ENCODE measurements around the gene PDSS2. TPM values are rescaled to one million over a fixed set of nuclear protein-coding genes. Genes with fewer than 3 reads are reported as not detected.

The PDSS2 gene
- total RNA-seq = 10 to 100 TPM; 12.8 to 15.4 TPM

GRCh38 chr6:107459283-107460082 lies at the start of gene PDSS2:
TSS of gene PDSS2 (minus strand) at chr6:107459564. CDS start at chr6:107459285, 279 bp downstream.
- POLR2A ChIA-PET = interaction anchor here (0.6 to 2.9 kb wide), 25 partner anchors 8 to 836 kb away, joined by 3 to 53 read pairs (median 5); partner anchors contain the start of genes SCML4, SNX3 and SOBP
- H3K9me3 Mint-ChIP-seq = no peaks in the 10 kb centered on the region
- DNase-seq (peak; percentile 94), ATAC-seq (ENCODE audit: low read depth) (peak; percentile 94)
- peaks cover 5% of the 10 kb centered on the region for H3K36me3 Mint-ChIP-seq
- H3K27me3 Mint-ChIP-seq = no peaks in the 10 kb centered on the region
- peak within 1 kb of the TSS; percentile 97 for H3K27ac Mint-ChIP-seq
- H3K4me3 Mint-ChIP-seq = peak within 1 kb of the TSS; percentile 93
- H3K4me1 Mint-ChIP-seq = peaks cover 19% of the 10 kb centered on the region

GRCh38 chr6:107506145-107506544 lies 46.8 kb upstream of the PDSS2 start:
- Mint-ChIP-seq H3K36me3 (no peaks in the 10 kb centered on the region), H3K9me3 (no peaks in the 10 kb centered on the region)
- POLR2A ChIA-PET = no interaction called here

DNA sequence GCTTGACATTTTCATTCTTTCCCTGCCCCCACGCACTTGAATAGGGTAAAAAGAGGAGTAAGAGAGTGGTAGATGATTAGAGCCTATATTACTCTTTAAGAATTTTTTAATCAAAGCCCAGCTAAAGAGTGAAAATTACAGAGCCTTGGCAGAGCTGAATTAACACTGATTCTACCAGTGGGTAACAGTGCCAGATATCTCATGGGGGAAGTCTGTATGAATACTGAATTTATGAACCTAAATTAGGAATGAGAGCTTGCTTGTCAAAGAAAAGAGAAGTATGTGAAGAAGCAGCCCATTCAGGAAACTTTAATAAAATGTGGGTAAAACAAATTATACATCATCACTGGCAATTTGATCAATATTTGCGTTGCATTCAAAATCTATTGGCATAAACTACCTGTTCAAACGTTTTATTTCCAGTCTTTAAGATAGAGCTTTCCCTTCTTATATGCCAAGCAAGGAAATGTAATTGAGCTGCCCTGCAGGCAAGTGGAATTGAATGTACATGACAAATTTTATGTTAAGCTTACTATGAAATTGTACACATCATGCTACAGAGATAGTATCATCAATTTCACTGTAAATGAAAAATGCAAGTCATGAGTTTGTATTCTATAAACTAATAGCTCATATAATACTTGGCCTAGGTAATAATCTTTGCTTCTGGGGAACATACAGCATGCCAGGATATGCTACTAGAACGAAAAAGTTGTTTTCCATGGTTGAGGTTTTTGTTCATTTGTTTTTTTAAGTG lies 45.1 kb upstream of the PDSS2 start:
- no peak overlapping the region for H3K27ac Mint-ChIP-seq
- H3K36me3 Mint-ChIP-seq = no peaks in the 10 kb centered on the region
- ATAC-seq (ENCODE audit: low read depth) (no peak), DNase-seq (no peak)
- no peaks in the 10 kb centered on the region for H3K9me3 Mint-ChIP-seq
- no peaks in the 10 kb centered on the region for H3K4me1 Mint-ChIP-seq
- peaks cover 32% of the 10 kb centered on the region for H3K27me3 Mint-ChIP-seq
- POLR2A ChIA-PET = no interaction called here
- no peak overlapping the region for H3K4me3 Mint-ChIP-seq

More at GRCh38 chr6:107506145-107506544, 46.8 kb upstream of the PDSS2 start:
- ATAC-seq (ENCODE audit: low read depth) = no peak
- Mint-ChIP-seq H3K4me3 (no peak overlapping the region), H3K27me3 (peaks cover 32% of the 10 kb centered on the region), H3K27ac (no peak overlapping the region), H3K4me1 (no peaks in the 10 kb centered on the region)
- no peak for DNase-seq

- DNase-seq (no peak), ATAC-seq (ENCODE audit: low read depth) (no peak)
- peaks cover 6% of the 10 kb centered on the region for H3K4me1 Mint-ChIP-seq
- peaks cover 13% of the 10 kb centered on the region for H3K27me3 Mint-ChIP-seq
- no peak overlapping the region for H3K4me3 Mint-ChIP-seq
- no peak overlapping the region for H3K27ac Mint-ChIP-seq
- no peaks in the 10 kb centered on the region for H3K9me3 Mint-ChIP-seq
- no peaks in the 10 kb centered on the region for H3K36me3 Mint-ChIP-seq
- POLR2A ChIA-PET = no interaction called here
These were observed 37.7 kb upstream of the PDSS2 start for GRCh38 chr6:107496892-107497684.

- H3K4me3 Mint-ChIP-seq = no peak overlapping the region
- POLR2A ChIA-PET = no interaction called here
- H3K27me3 Mint-ChIP-seq = peaks cover 5% of the 10 kb centered on the region
- H3K27ac Mint-ChIP-seq = no peak overlapping the region
- no peaks in the 10 kb centered on the region for H3K9me3 Mint-ChIP-seq
- no peaks in the 10 kb centered on the region for H3K36me3 Mint-ChIP-seq
- no peak for DNase-seq
- H3K4me1 Mint-ChIP-seq = peaks cover 8% of the 10 kb centered on the region
- no peak for ATAC-seq (ENCODE audit: low read depth)
These were observed 36.6 kb upstream of the PDSS2 start for GRCh38 chr6:107495971-107496370.

DNA sequence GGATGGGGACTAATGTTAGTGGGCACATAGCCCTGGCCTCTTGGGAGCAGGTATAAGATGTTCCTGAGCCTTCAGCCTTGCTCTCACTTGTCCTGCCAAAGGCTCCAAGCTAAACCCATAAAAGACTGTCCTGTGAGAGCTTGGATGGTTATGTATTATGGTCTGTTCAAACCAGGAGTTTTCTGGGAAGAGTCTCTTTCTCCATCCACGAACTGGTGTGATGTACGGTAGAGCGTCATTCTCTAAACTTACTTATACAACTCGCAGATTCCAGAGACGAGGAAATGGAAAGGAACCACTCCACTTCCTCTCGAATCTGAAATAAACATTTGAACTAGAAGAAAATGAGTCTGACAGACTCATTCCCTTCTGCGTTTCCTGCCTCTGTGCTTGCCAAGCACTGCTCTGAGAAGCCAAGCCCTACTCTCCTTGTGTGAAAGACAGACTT lies 35.9 kb upstream of the PDSS2 start:
- no peak for DNase-seq
- no peak overlapping the region for H3K4me3 Mint-ChIP-seq
- peaks cover 13% of the 10 kb centered on the region for H3K4me1 Mint-ChIP-seq
- ATAC-seq (ENCODE audit: low read depth) = no peak
- H3K27ac Mint-ChIP-seq = no peak overlapping the region
- POLR2A ChIA-PET = no interaction called here
- no peaks in the 10 kb centered on the region for H3K36me3 Mint-ChIP-seq
- H3K27me3 Mint-ChIP-seq = peaks cover 5% of the 10 kb centered on the region
- H3K9me3 Mint-ChIP-seq = no peaks in the 10 kb centered on the region

- H3K4me3 Mint-ChIP-seq = no peak overlapping the region
- no peak overlapping the region for H3K27ac Mint-ChIP-seq
- no peak for ATAC-seq (ENCODE audit: low read depth)
- no peak for DNase-seq
- H3K36me3 Mint-ChIP-seq = no peaks in the 10 kb centered on the region
- POLR2A ChIA-PET = interaction anchor here (0.7 to 5.9 kb wide), 2 partner anchors 33 to 178 kb away, joined by 3 to 35 read pairs; partner anchors contain the start of gene PDSS2
- H3K4me1 Mint-ChIP-seq = peaks cover 17% of the 10 kb centered on the region
- H3K9me3 Mint-ChIP-seq = no peaks in the 10 kb centered on the region
- peaks cover 11% of the 10 kb centered on the region for H3K27me3 Mint-ChIP-seq
These were observed 34.0 kb upstream of the PDSS2 start for GRCh38 chr6:107493158-107494057.

- Mint-ChIP-seq H3K4me3 (peak overlapping the region; percentile 86), H3K27me3 (peaks cover 22% of the 10 kb centered on the region), H3K4me1 (peaks cover 20% of the 10 kb centered on the region), H3K36me3 (no peaks in the 10 kb centered on the region), H3K9me3 (no peaks in the 10 kb centered on the region), H3K27ac (no peak overlapping the region)
- DNase-seq (no peak), ATAC-seq (ENCODE audit: low read depth) (no peak)
- POLR2A ChIA-PET = interaction anchor here (0.5 to 5.9 kb wide), 4 partner anchors 32 to 179 kb away, joined by 3 to 35 read pairs (median 8); partner anchors contain the start of gene PDSS2
These were observed 32.6 kb upstream of the PDSS2 start for GRCh38 chr6:107491760-107492660.

DNA sequence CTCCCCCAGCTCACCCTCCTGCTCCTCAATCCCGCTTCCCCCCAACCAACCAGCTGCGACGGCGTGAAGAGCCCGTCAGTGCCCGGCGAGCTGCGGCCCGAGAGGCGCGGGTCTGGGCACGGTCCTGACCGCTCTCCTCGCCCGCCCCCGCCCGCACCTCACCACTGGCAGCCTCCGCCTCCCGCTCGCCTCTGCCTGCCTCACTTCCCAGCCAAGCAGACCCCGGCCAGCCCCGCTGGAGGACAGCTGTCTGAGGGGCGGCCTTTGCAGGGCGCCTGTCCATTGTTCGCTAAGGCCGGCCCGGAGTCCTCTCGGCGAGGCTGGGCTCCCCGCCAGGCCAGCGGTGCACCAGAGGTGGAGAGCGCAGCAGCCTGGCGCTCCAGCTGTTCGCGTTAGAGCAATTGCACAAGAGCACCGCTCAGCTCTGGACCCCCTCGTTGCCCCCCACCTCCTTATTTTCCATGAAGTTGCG lies 31.8 kb upstream of the PDSS2 start:
- DNase-seq (peak; percentile 45), ATAC-seq (ENCODE audit: low read depth) (no peak)
- peaks cover 30% of the 10 kb centered on the region for H3K27me3 Mint-ChIP-seq
- H3K27ac Mint-ChIP-seq = no peak overlapping the region
- POLR2A ChIA-PET = interaction anchor here (3.3 to 5.9 kb wide), 2 partner anchors 31 to 166 kb away, joined by 13 to 35 read pairs; partner anchors contain the start of gene PDSS2
- no peaks in the 10 kb centered on the region for H3K36me3 Mint-ChIP-seq
- H3K9me3 Mint-ChIP-seq = no peaks in the 10 kb centered on the region
- H3K4me1 Mint-ChIP-seq = peaks cover 20% of the 10 kb centered on the region
- H3K4me3 Mint-ChIP-seq = peak overlapping the region; percentile 86

DNA sequence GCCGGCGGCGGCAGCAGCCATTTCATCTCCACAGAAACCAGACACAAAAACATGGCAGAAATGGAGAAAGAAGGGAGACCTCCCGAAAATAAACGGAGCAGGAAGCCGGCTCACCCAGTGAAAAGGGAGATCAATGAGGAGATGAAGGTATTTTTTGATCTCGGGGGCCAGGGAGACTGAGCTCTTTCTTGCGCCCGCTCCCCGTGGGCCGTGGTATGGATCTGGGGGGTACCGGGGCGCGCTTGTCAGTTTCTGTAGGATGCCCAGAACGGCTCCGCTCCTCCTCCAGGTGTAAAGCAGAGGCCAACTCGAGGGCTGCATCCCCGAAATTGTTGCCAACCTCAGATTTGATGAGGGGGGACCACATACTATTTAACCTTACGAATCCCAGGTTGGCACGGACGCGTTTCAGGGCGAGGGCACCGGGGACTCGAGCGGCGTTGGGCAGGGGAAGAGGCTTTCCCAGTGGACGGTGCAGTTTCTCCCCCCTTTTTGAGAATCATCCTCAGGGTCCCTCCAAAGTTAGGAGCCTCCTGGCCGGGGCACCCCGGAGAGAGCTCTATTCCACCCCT lies 31.3 kb upstream of the PDSS2 start:
- POLR2A ChIA-PET = interaction anchor here (3.3 to 5.9 kb wide), 2 partner anchors 31 to 167 kb away, joined by 13 to 35 read pairs; partner anchors contain the start of gene PDSS2
- Mint-ChIP-seq H3K4me1 (peaks cover 20% of the 10 kb centered on the region), H3K27ac (no peak overlapping the region), H3K9me3 (no peaks in the 10 kb centered on the region), H3K36me3 (no peaks in the 10 kb centered on the region), H3K4me3 (peak overlapping the region; percentile 86), H3K27me3 (peaks cover 34% of the 10 kb centered on the region)
- DNase-seq = no peak
- ATAC-seq (ENCODE audit: low read depth) = no peak
